Kidney capillary endothelial cell (primary cell): ENCODE data around the gene OTOP1.
"Not testable (repeated sequence)": the region's sequence is repeated elsewhere in the genome, so short reads cannot be mapped to it uniquely, and the experiment has no call there.

Experiments used
- DNase-seq: peaks from one replicate; pipeline ENCODE4 v3.0.0-alpha.2; 2018; ENCODE audit warnings: low spot score

OTOP1 gene

GRCh38 chr4:4164532-4165173, 62.1 kb downstream of the OTOP1 start:
- DNase-seq = not testable (repeated sequence)

GRCh38 chr4:4162186-4162585, 64.5 kb downstream of the OTOP1 start:
- DNase-seq = not testable (repeated sequence)

- DNase-seq = not testable (repeated sequence)
Measured at GRCh38 chr4:4160956-4161665, 65.6 kb downstream of the OTOP1 start.

- not testable (repeated sequence) for DNase-seq
Measured at GRCh38 chr4:4145622-4146021, 81.1 kb downstream of the OTOP1 start.

GRCh38 chr4:4143376-4143775, 83.4 kb downstream of the OTOP1 start:
- not testable (repeated sequence) for DNase-seq

GRCh38 chr4:4142679-4143078, 84.0 kb downstream of the OTOP1 start:
- DNase-seq = not testable (repeated sequence)

GRCh38 chr4:4141186-4141585, 85.5 kb downstream of the OTOP1 start:
- not testable (repeated sequence) for DNase-seq
